Heart left ventricle (tissue), 16 donors: ENCODE data around the gene KRT37. TPM values are rescaled to one million over a fixed set of nuclear protein-coding genes. Genes with fewer than 3 reads are reported as not detected.

Experiments used
- ATAC-seq, 4 donors: fragments of 200-7000 bp; cut with Tn5 transposase; one replicate each; pipeline ENCODE4 v1.9.1; 2020 to 2022; ENCODE audit warnings: moderate library complexity in 4 of 4, mild to moderate bottlenecking in 3 of 4, moderate number of reproducible peaks in 1 of 4
- DNase-seq, 5 donors: peaks; one replicate each; pipeline ENCODE4 v3.0.0-alpha.2; 2020
- H3K27ac ChIP-seq, 12 donors: fragments of 200-600 bp; sonication (generic) in 4 of 12; one replicate each; pipeline versions ENCODE4 v1.5.0 to v1.8.0; 2016 to 2022; ENCODE audit warnings: mild to moderate bottlenecking in 2 of 12
- H3K27me3 ChIP-seq, 9 donors: fragments of 200-600 bp; sonication (generic) in 2 of 9; one replicate each; pipeline versions ENCODE4 v1.5.1 to v1.8.0; 2016 to 2022; ENCODE audit warnings: mild to moderate bottlenecking in 3 of 9
- H3K36me3 ChIP-seq, 9 donors: fragments of 200-600 bp; sonication (generic) in 2 of 9; one replicate each; pipeline versions ENCODE4 v1.5.0 to v1.8.0; 2018 to 2022; ENCODE audit warnings: mild to moderate bottlenecking in 2 of 9
- H3K4me1 ChIP-seq, 12 donors: fragments of 200-600 bp; sonication (generic) in 4 of 12; one replicate each; pipeline versions ENCODE4 v1.5.0 to v1.8.0; 2016 to 2022; ENCODE audit warnings: mild to moderate bottlenecking in 3 of 12
- H3K4me3 ChIP-seq, 12 donors: fragments of 200-600 bp; sonication (generic) in 4 of 12; one replicate each; pipeline versions ENCODE4 v1.5.0 to v1.8.0; 2017 to 2022; ENCODE audit warnings: mild to moderate bottlenecking in 9 of 12, moderate library complexity in 4 of 12
- H3K9me3 ChIP-seq, 12 donors: fragments of 200-600 bp; sonication (generic) in 4 of 12; one replicate each; pipeline versions ENCODE4 v1.5.0 to v1.8.0; 2016 to 2022; ENCODE audit warnings: mild to moderate bottlenecking in 1 of 12
- POLR2A ChIP-seq, 2 donors: fragments of 450-650 bp; IDR thresholded peaks; one replicate each; pipeline ENCODE4 v1.6.1; 2017; ENCODE audit warnings: antibody characterized with exemption in 2 of 2, mild to moderate bottlenecking in 2 of 2, moderate library complexity in 2 of 2
- WGBS, 4 donors: extraction: QIAGEN DNeasy Blood & Tissue Kit in 2 of 4; methylation state at CpG; one replicate each; pipeline versions ENCODE4 v1.1.5 to v1.1.7; 2013 to 2018; 5-methylcytosine and 5-hydroxymethylcytosine counted together
- intact Hi-C, 10 donors: fragments of 100-400 bp; cut with DNase I; formaldehyde crosslinking; loops; one replicate each; pipeline versions ENCODE4 v1.11.1 to v1.14.2; 2022
- polyA plus RNA-seq, 2 donors: library from polyadenylated mRNA; stranded (reverse); fragments of 200-250 nt; gene quantifications; one replicate each; pipeline ENCODE4 v1.2.3, GENCODE V29; 2013
- total RNA-seq, 9 donors: library from RNA; depleted of rRNA in 2 of 9; stranded (reverse); fragments of >200 nt in 2 of 9; fragmentation: NEBNext Ultra II Directional in 3 of 9; extraction: Animal tissue kit (Norgen Biotek cat#: 25700) in 3 of 9; gene quantifications; one replicate each; pipeline versions ENCODE4 v1.1.0 to v1.2.4, GENCODE V29; 2016 to 2023
- TF ChIP-seq, protein P1 (sequence below), 12 donors: fragments of 200-600 bp; sonication (generic) in 4 of 12; IDR thresholded peaks; one replicate each; pipeline versions ENCODE4 v1.5.0 to v1.8.0; 2018 to 2022; ENCODE audit warnings: antibody characterized with exemption in 12 of 12, mild to moderate bottlenecking in 5 of 12
- donor health status: ischemic (EF 13 %, LVEDD 7.1; RV severe dilation, severe dysfunction).
- donor health status: healthy with polysubstance abuse.
- donor health status: DM: no; HTN: yes; CAD: no.
- donor health status: DM: no; HTN: no; CAD: no.
- donor health status: ischemic (EF 25% LVEDD 6.9; RV normal size, moderate dysfunction).
- donor health status: ischemic (EF 25% LVEDD 5.7; RV mildly dilated, moderate dysfunction).
- donor health status: healthy.
- donor health status: DM: yes; HTN: yes; CAD: no.
- donor health status: ischemic (EF 35%, LVEDD 5.7; RV mildly dilated, moderate dysfunction).
- donor health status: nonischemic (EF 11% LVEDD 7.7; RV severe dilation, severe dysfunction).
- donor health status: DM: yes; HTN: yes; CAD: no.
- donor health status: PGD.
- donor health status: ischemic (EF 29% LVEDD 5.4; RV normal size, mild dysfunction).
- donor health status: nonischemic (EF 23%, LVEDD 6.1; RV moderate dilation, normal function).

KRT37 gene
- total and polyA plus RNA-seq, 11 donors: not detected

DNA sequence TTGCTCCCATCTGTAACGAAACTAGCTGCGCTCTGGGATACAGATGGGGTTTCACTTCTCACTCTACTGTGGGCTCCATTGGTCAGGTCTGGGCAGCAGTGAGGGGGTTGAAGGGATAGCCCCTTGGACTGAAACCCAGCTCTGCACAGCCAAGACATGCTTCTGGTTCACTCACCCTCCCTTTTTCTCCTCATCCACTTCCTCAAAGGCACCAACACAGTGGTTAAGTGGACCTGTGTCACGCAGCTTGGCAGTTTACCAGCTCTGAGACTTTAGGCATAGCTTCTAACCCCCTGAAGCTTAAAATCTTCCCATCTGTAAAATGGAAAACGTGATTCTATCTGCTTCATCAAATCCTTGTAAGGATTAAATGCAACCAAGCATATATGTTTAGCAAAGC lies 27.9 kb upstream of the KRT37 start:
- H3K27me3 ChIP-seq: peaks cover 0 to 35% (median 5%) of the 10 kb centered on the region in 9 donors
- H3K4me3 ChIP-seq: no peak overlapping the region
- 53 to 61% (median 57%) methylated on average over 4 of the region's 4 CpGs for WGBS, 4 donors
- peaks cover 0 to 8% (median 0%) of the 10 kb centered on the region in 12 donors for H3K9me3 ChIP-seq
- DNase-seq (no peak), ATAC-seq (no peak)
- no peaks in the 10 kb centered on the region for H3K4me1 ChIP-seq
- no peaks in the 10 kb centered on the region for H3K36me3 ChIP-seq
- H3K27ac ChIP-seq: no peak overlapping the region
- intact Hi-C loops: no loop called here
- TF ChIP-seq, protein P1, sequence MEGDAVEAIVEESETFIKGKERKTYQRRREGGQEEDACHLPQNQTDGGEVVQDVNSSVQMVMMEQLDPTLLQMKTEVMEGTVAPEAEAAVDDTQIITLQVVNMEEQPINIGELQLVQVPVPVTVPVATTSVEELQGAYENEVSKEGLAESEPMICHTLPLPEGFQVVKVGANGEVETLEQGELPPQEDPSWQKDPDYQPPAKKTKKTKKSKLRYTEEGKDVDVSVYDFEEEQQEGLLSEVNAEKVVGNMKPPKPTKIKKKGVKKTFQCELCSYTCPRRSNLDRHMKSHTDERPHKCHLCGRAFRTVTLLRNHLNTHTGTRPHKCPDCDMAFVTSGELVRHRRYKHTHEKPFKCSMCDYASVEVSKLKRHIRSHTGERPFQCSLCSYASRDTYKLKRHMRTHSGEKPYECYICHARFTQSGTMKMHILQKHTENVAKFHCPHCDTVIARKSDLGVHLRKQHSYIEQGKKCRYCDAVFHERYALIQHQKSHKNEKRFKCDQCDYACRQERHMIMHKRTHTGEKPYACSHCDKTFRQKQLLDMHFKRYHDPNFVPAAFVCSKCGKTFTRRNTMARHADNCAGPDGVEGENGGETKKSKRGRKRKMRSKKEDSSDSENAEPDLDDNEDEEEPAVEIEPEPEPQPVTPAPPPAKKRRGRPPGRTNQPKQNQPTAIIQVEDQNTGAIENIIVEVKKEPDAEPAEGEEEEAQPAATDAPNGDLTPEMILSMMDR (IDR thresholded peaks at IDR 0.05): no peak
- no peak for TF ChIP-seq POLR2A (IDR thresholded peaks at IDR 0.05)

DNA sequence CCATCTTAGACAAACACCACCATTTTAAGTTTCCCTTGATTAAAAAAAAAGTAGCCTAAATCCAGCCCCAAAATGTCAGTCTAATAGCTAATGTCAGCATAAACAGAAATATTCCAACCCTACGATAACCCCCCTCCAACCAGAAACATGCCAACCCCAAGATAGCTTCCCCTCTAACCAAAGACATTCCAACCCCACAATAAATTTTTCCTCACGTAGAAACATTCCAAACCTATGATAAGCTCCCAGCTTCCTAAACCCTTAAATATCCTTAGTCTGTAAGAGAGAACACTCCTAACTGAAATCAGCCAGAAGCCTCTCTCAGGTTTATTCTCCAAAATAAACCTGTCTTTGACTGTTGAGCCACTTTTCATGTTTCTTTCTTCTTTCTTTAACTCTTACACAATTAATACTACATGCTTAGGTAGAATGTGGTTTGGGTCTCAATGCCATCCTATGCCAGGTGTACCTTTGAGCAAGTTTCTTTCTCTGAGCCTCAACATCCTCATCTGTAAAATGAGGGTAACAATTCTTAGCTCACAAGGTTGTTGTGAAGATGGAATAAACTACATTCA lies 26.9 kb upstream of the KRT37 start:
- no peak overlapping the region for H3K27ac ChIP-seq

DNA sequence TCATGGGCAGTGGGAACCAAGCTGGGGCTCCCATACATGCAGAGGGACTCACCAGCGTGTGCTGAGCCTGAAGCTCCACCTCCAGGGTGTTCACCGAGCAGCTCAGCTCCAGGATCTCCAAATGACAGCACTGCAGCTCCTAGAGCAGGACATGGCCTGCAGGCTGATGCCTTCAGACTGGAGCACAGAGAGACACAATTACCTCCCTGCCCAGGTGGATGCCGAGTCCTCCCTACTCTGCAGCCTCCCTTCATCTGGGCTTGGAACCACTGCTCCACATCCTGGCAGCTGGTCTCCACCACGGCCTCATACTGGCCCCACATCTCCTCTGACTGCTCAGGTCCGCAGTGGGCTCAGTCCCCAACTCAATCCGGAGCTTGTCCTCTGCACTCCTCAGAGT lies 24.6 kb upstream of the KRT37 start:
- no peak for TF ChIP-seq POLR2A (IDR thresholded peaks at IDR 0.05)
- TF ChIP-seq, protein P1 (IDR thresholded peaks at IDR 0.05): no peak
- no peak for ATAC-seq
- peaks cover 0 to 39% (median 6%) of the 10 kb centered on the region in 9 donors for H3K27me3 ChIP-seq
- H3K4me3 ChIP-seq: no peak overlapping the region
- H3K36me3 ChIP-seq: no peaks in the 10 kb centered on the region
- H3K4me1 ChIP-seq: no peaks in the 10 kb centered on the region
- no peak for DNase-seq
- intact Hi-C loops: no loop called here
- no peak overlapping the region for H3K27ac ChIP-seq
- WGBS, 4 donors: 61 to 82% (median 77%) methylated on average over 6 of the region's 6 CpGs
- H3K9me3 ChIP-seq: peaks cover 0 to 8% (median 0%) of the 10 kb centered on the region in 12 donors

More for the DNA sequence above, 26.9 kb upstream of the KRT37 start:
- Histone ChIP-seq H3K9me3 (peaks cover 0 to 8% (median 0%) of the 10 kb centered on the region in 12 donors), H3K4me3 (no peak overlapping the region), H3K4me1 (no peaks in the 10 kb centered on the region), H3K27me3 (peaks cover 0 to 39% (median 5%) of the 10 kb centered on the region in 9 donors), H3K36me3 (no peaks in the 10 kb centered on the region)
- ATAC-seq (no peak), DNase-seq (no peak)
- WGBS, 4 donors: 52 to 63% (median 56%) methylated on average over 2 of the region's 2 CpGs
- intact Hi-C loops: no loop called here
- TF ChIP-seq, protein P1 (IDR thresholded peaks at IDR 0.05): no peak
- no peak for TF ChIP-seq POLR2A (IDR thresholded peaks at IDR 0.05)

DNA sequence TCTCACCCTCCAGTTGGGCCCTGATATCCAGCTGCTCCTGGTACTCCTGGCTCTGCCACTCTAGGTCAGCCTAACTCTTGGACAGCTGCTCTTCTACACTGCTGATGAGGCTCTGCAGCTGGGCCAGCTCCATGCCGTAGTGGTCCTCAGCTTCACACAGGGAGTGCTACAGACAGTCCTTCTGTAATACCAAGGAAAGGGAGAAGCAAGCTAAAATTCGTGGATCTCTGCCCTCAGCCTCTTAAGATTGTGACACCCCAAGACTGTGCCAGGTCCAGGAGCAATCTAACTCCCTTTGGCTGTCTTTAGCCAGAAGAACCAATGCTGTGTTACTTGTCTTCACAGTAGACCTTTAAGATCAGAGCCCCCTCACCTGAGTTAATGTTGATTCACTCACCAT lies 24.1 kb upstream of the KRT37 start:
- WGBS, 4 donors: 0 to 58% (median 46%) methylated on average over 1 to 2 of the region's 2 CpGs
- H3K4me3 ChIP-seq: no peak overlapping the region
- H3K9me3 ChIP-seq: peaks cover 0 to 8% (median 0%) of the 10 kb centered on the region in 12 donors
- H3K27ac ChIP-seq: no peak overlapping the region
- H3K27me3 ChIP-seq: peaks cover 0 to 36% (median 6%) of the 10 kb centered on the region in 9 donors
- DNase-seq: no peak
- TF ChIP-seq POLR2A (IDR thresholded peaks at IDR 0.05): no peak
- TF ChIP-seq, protein P1 (IDR thresholded peaks at IDR 0.05): no peak
- intact Hi-C loops: no loop called here
- H3K36me3 ChIP-seq: no peaks in the 10 kb centered on the region
- ATAC-seq: peak in 1 of 4 donors; percentile 27
- no peaks in the 10 kb centered on the region for H3K4me1 ChIP-seq
